HG02798 (cell line): ENCODE measurements around the gene ARHGAP29.
"Not testable (repeated sequence)": the region's sequence is repeated elsewhere in the genome, so short reads cannot be mapped to it uniquely, and the experiment has no call there.

Experiments used
- ATAC-seq: cut with Tn5 transposase; IDR thresholded peaks from one replicate; pipeline ENCODE4 v1.9.1; 2021; ENCODE audit warnings: mild to moderate bottlenecking; ENCODE audit not compliant: unreplicated experiment, poor library complexity

The ARHGAP29 gene

DNA sequence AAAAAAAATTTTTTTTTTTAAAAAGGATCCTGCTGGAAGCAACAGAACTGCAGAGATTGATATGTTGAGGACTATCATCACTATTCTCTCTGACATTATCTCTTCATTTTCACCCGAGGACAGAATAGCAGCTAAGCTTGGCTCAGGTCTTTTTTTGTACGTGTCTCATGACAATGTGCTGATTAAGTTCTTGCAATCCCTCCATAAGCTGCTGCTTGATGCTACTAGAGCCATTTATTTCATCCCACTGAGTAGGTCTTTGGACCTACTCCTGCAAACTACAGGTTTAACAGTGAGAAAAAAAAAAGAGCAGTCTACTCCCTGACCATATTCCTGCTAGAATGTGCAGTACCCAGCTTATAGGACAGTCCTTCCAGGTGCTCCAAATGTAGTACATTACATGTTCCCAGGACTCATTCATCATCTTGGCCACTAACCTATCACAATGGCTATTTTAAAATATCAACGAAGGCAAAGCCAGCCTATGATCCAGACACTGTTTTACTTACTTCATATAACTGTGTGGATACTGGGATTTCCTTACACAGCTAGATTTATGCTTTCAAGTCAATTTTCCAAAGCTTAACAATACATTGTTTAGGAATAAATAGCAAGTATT lies 54.1 kb downstream of the ARHGAP29 start:
- ATAC-seq, result no peak

DNA sequence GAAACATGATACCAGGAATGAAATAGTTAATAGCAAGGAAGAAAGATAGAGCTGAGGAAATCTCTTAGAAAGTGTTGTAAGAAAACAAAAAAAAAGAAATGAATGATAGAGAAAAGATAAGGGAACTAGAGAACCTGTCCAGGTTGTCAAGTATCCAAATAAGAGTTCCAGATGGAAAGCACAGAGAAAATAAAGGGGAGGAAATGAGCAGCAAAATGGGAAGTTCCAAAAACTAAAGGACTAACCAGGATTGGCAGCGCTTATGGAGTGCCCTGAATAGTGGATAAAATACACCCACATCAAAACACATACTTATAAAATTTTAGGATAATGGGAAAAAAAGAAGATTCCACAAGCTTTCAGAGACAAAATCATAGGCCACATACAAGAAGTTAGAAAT lies 55.2 kb downstream of the ARHGAP29 start:
- no peak for ATAC-seq

GRCh38 chr1:94180650-94181049 lies 56.7 kb downstream of the ARHGAP29 start:
- ATAC-seq, result no peak

- ATAC-seq, result no peak
These were observed 58.5 kb downstream of the ARHGAP29 start for GRCh38 chr1:94178901-94179300.

- no peak for ATAC-seq
These were observed 68.3 kb downstream of the ARHGAP29 start for GRCh38 chr1:94169126-94169525.

- no peak for ATAC-seq
These were observed 71.5 kb downstream of the ARHGAP29 start for GRCh38 chr1:94165843-94166242.

- ATAC-seq, result not testable (repeated sequence)
These were observed 72.5 kb downstream of the ARHGAP29 start for GRCh38 chr1:94164885-94165284.

DNA sequence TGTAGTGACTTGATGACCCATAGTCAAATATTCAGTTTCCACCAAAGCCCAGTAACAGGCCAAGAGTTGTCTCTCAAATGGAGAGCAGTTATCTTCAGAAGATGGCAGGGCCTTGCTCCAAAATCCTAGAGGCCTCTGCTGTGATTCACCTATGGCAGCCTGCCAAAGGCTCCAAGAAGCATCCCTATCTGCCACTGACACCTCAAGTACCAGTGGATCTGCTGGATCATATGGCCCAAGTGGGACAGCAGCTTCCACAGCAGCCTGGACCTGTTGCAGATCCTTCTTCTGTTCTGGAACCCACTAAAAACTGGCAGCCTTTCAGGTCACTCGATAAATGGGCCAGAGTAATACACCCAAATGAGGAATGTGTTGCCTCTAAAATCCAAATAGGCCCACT lies 73.3 kb downstream of the ARHGAP29 start:
- ATAC-seq, result not testable (repeated sequence)

- ATAC-seq, result not testable (repeated sequence)
These were observed 74.1 kb downstream of the ARHGAP29 start for GRCh38 chr1:94163249-94163648.

DNA sequence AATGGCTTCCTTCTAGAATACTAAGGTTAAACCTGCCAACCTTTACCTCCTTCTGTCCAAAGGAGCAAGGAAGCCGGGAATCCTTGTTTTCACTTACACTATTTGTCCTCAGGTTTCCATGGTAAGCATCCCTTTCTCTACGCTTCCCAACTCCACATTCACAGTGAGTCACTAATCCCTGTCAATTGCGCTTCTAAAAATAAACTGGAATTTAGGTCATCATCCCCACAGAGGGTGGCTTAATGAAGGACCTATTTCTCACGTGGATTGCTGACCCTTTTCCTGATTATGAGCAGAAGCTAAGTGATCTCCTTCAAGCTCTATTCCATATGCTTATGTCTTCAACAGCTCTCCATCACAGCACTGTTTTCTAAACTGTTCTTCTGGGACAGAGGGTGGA lies 76.6 kb downstream of the ARHGAP29 start:
- ATAC-seq, result no peak

DNA sequence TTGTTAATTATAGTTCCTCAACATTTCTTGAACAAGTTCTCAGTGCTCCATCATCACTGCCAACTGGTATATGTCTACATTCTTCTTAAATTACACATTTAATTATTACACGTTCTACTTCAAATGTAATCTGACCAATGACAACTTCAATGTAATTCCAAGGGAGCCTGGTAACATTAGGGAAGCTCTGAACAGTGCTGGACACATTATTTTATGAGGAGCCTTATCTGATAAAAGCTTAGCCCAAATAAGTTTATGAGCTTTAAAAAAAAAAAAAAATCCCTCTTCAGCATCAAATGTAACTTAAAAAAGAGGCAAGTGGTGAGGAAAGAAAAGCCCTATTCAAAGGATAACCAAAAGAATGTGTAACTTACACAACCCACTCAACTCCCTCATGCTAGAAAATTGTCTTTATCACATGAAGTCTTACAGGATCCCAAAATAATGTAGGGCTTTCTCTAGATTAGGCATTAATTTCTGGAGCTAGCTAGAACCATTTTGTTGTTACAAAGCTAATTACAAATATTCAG lies 81.2 kb downstream of the ARHGAP29 start:
- no peak for ATAC-seq

DNA sequence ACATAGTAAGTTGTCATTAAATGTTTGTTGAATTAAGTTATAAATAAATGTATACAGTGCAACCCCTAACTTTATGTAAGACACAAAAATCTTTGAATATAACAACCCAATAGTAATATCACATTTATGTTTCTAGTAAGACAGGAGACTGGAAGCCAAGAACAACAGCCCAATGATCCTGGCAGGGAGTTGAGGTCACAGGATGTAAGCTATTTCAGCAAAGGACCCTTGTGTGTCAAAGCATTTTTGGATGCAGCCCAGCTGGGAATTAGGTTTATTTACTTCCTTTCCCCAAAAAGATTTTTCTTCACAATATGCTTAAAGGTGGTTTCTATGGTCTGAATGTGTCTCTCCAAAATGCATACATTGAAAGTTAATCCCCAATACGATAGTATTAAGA lies 82.4 kb downstream of the ARHGAP29 start:
- ATAC-seq, result no peak

GRCh38 chr1:94153133-94153532 lies 84.3 kb downstream of the ARHGAP29 start:
- ATAC-seq, result no peak

- not testable (repeated sequence) for ATAC-seq
These were observed 88.2 kb downstream of the ARHGAP29 start for GRCh38 chr1:94149166-94149565.

DNA sequence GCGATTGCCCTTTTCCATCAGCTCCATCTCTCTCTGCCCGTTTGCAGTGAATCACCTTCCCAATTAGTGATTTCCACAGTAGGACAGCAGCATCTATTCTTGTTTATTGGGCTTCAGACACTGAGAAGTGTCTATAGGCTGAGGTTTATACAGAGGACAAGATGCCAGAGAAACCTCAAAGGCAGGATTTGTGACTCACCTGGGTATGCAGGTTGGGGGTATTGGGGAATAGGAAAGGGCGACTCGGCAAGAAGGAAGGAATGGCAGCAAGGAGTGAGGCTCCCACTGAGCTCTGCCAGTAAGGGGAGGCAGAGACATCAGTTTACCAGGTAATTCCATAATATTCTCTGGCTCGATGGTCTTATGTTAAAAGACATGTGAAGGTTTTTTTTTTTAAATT lies 91.1 kb downstream of the ARHGAP29 start:
- ATAC-seq, result no peak

DNA sequence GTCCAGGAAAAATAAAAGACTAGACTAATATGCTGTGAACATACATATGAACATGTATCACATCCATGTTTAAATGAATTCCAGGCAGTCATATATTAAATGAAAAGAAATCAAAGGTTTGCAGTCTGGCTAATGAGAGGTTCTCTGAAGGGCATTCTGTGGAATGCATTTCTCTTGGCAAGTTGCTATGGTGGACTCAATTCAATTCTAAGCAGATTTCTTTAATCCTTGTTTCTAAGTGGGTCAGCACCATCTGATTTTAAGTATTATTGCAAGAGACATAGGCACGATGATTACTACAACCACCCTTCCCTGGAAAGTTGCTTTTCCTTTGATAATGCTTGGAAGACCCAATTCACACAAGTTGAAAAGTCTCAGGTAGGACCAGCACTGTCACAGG lies 92.5 kb downstream of the ARHGAP29 start:
- no peak for ATAC-seq

DNA sequence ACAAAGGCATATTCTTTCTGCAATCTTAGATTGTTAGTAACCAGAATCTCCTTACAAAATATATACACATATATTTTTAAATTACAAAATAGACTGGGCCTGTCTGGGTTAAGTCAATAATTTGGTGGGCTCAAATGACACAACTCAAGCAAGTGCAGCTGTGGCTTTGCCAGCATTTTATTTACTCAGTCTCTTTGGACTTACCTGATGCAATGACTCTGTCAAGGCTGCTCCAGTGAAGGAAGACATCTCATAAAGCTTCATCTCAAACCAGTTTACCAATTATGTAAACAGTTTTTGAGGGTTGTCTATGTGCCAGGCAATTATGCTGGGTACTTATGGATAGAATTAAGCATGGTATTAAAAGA lies 93.6 kb downstream of the ARHGAP29 start:
- no peak for ATAC-seq

DNA sequence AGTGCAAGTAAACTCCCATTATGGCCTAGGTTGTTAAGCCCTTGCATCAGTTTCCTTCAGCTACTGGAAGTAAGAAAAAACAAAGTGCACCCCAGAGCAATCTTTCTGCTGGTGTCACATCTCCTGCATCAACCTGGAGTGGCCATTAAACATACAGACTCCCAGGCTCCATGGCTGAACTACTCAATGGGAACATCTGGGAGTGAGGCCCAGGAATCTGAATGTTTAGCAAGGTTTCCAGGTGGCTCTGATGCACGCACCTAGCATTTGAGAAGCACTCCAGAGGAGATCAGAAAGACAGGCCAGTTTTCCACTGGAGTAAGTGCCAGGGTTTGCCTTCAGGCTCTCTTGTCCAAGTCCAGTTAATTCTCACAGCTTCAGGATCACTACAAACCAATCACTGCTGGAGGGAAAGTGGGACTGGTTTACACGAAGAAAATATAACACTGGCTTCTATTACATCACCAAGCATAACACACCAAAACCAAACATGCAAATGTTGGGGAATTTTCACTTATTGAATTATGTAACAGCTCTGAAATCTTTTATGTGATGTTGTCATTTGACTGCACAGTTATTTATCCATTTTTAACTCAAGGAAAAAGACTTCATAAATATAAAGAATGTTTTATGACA lies 94.1 kb downstream of the ARHGAP29 start:
- ATAC-seq, result no peak

DNA sequence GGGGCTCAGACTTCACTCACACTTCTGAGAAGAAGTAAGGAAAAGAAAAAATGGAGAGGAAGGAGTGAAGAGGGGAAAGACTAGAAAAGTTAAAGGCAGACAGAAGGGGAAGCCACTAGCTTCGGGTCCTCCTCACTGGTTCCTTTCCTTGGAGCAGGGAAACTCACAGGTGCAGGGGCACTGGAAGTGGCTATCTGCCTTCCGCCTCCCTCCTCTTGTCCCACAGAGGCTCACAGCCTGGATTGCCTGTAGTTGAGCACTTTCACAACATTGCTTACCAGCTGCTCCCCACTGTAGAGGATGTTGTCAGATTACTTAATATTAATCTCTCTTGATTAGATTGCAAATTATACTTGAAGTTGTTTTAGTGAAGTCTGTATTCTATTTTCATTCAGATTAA lies 94.8 kb downstream of the ARHGAP29 start:
- no peak for ATAC-seq

DNA sequence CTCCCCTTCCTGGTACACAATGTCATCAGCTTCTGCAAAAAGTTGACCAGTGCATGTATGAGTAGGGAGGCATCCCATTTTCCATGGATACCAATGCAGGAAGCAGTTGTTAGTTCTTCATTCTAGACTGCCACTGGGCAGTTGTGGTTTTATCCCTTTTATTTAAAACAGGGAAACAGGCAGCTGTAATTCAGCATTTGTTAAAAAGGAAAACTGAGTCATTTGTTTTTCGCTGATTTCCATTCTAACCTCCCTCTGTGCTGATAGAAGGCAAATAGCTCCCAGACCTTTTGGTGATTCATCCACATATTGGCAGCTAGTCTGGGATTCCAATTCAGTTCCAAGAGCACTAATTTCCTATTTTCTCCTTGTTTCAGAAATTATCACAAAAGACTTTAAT lies 95.4 kb downstream of the ARHGAP29 start:
- no peak for ATAC-seq

GRCh38 chr1:94132111-94132510 lies 105.3 kb downstream of the ARHGAP29 start:
- no peak for ATAC-seq
